Measurements from ENCODE around the gene LCA5. TPM values are rescaled to one million over a fixed set of nuclear protein-coding genes. Genes with fewer than 3 reads are reported as not detected.
A peak's percentile ranks its signal among the peaks of the same experiment; 100 is the strongest.

Gene LCA5
- total RNA-seq, 1 donor from 2014 or later, result 4.3 TPM

DNA sequence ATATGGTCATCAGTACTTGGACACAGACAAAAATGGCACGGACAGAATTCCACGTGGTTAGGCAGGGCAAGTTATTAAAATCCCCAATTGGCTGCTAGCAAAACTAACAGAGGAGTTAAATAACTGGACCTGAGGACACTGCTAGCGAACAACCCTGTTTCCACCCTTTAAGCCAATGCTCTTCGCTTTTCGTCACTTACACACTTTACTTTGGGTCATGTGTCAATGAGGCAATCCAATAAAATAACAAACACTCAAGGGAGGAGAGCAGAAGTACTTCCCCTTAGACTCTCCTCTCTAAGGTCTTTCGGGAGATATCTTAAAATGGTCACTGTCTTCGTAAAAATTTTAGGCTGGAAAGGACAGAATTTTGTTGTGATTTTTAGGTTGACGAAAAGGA, 68.6 kb downstream of the LCA5 start:
- H3K36me3 Mint-ChIP-seq (ENCODE audit: unreplicated experiment), result peaks cover 1% of the 10 kb centered on the region
- H3K27ac Mint-ChIP-seq (ENCODE audit: unreplicated experiment), result no peak overlapping the region
- TF ChIP-seq CTCF (IDR thresholded peaks at IDR 0.05), result no peak
- no peaks in the 10 kb centered on the region for H3K9me3 Mint-ChIP-seq (ENCODE audit: unreplicated experiment)
- H3K27me3 Mint-ChIP-seq (ENCODE audit: unreplicated experiment), result peaks cover 15% of the 10 kb centered on the region
- no peak overlapping the region for H3K4me3 Mint-ChIP-seq (ENCODE audit: unreplicated experiment)
- DNase-seq (ENCODE audit: extremely low spot score, unreplicated experiment), result no peak
- H3K4me1 Mint-ChIP-seq (ENCODE audit: unreplicated experiment), result peaks cover 6% of the 10 kb centered on the region

DNA sequence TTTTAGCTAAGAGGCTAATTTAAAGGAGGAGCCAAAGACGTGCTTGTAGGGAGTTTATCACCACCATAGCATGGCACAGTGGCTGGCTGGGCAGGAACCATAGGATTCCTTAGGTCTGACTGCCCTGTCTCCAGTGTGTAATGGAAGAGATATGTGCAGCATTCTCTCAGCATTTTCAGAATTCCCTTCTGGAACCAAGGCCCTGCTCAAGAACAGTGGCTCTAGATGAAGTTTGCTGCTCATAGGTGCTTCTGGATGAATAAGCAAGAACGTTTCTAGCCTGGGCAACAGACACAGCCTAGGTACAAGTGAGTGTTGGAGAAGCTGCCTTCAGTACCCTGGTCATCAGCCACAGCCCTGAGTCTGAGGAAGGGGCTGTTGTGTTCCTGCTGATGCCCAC, 69.1 kb downstream of the LCA5 start:
- H3K36me3 Mint-ChIP-seq (ENCODE audit: unreplicated experiment), result peaks cover 2% of the 10 kb centered on the region
- no peak overlapping the region for H3K27ac Mint-ChIP-seq (ENCODE audit: unreplicated experiment)
- no peak overlapping the region for H3K4me3 Mint-ChIP-seq (ENCODE audit: unreplicated experiment)
- peaks cover 8% of the 10 kb centered on the region for H3K4me1 Mint-ChIP-seq (ENCODE audit: unreplicated experiment)
- peaks cover 15% of the 10 kb centered on the region for H3K27me3 Mint-ChIP-seq (ENCODE audit: unreplicated experiment)
- no peak for TF ChIP-seq CTCF (IDR thresholded peaks at IDR 0.05)
- no peak for DNase-seq (ENCODE audit: extremely low spot score, unreplicated experiment)
- no peaks in the 10 kb centered on the region for H3K9me3 Mint-ChIP-seq (ENCODE audit: unreplicated experiment)

- DNase-seq (ENCODE audit: extremely low spot score, unreplicated experiment), result no peak
- H3K27me3 Mint-ChIP-seq (ENCODE audit: unreplicated experiment), result peaks cover 13% of the 10 kb centered on the region
- H3K4me1 Mint-ChIP-seq (ENCODE audit: unreplicated experiment), result peaks cover 8% of the 10 kb centered on the region
- H3K36me3 Mint-ChIP-seq (ENCODE audit: unreplicated experiment), result peaks cover 2% of the 10 kb centered on the region
- no peaks in the 10 kb centered on the region for H3K9me3 Mint-ChIP-seq (ENCODE audit: unreplicated experiment)
- TF ChIP-seq CTCF (IDR thresholded peaks at IDR 0.05), result no peak
- H3K27ac Mint-ChIP-seq (ENCODE audit: unreplicated experiment), result no peak overlapping the region
- no peak overlapping the region for H3K4me3 Mint-ChIP-seq (ENCODE audit: unreplicated experiment)
Observed at GRCh38 chr6:79467716-79468115, 69.5 kb downstream of the LCA5 start.

DNA sequence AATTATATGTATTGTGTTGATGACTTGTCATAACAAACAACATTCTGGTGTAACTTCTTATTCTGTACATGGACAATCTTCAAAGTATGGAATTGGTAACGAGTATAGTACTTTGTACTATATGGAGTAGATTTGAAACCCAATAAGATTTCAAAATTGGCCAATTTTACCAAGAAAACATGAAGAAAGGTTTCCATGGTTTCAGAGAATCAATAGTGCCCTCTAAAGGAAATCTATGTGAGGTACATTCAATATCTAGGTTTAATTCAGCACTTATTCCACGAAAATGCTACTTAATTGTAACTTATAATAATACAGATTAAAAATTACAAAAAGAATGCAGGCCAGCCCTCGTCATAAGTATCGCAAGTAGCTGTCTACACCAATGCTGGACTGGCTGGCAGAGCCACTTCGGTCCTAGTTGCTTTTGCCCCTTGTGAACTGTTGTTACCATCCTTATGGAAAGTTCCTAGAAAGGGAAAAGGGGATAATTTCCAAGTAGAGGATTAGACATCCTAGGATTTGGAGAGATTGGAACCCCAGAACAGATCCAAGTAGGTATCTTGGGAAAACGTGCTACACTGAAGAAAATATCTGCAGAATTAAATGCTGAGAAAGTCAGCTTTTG, 70.9 kb downstream of the LCA5 start:
- Mint-ChIP-seq H3K9me3 (ENCODE audit: unreplicated experiment) (no peaks in the 10 kb centered on the region), H3K27ac (ENCODE audit: unreplicated experiment) (no peak overlapping the region), H3K4me3 (ENCODE audit: unreplicated experiment) (no peak overlapping the region), H3K36me3 (ENCODE audit: unreplicated experiment) (peaks cover 2% of the 10 kb centered on the region), H3K27me3 (ENCODE audit: unreplicated experiment) (peaks cover 15% of the 10 kb centered on the region), H3K4me1 (ENCODE audit: unreplicated experiment) (peaks cover 8% of the 10 kb centered on the region)
- DNase-seq (ENCODE audit: extremely low spot score, unreplicated experiment), result no peak
- peak; percentile 74 for TF ChIP-seq CTCF (IDR thresholded peaks at IDR 0.05)

DNA sequence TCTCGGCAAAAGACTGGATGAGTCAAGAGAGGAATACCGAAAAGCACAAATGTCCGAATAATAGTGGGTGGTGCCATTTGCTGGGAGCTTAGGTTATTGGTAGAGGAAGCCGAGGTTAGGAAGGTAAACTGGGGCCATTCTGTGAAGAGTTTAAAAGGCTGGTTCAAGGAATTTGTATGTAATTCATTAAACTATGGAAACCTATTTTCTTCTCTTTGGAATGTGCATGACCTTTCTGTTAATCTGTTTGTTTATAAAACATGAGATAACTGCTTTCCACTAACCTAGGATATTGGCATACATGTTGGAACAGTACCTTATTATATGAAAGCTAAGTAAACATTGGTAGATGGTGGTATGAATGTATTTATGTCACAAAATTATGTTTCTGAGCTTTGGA, 71.8 kb downstream of the LCA5 start:
- peaks cover 2% of the 10 kb centered on the region for H3K36me3 Mint-ChIP-seq (ENCODE audit: unreplicated experiment)
- no peak for TF ChIP-seq CTCF (IDR thresholded peaks at IDR 0.05)

More for the DNA sequence above, 71.8 kb downstream of the LCA5 start:
- no peaks in the 10 kb centered on the region for H3K9me3 Mint-ChIP-seq (ENCODE audit: unreplicated experiment)
- H3K27me3 Mint-ChIP-seq (ENCODE audit: unreplicated experiment), result peaks cover 23% of the 10 kb centered on the region
- no peak overlapping the region for H3K27ac Mint-ChIP-seq (ENCODE audit: unreplicated experiment)
- peaks cover 8% of the 10 kb centered on the region for H3K4me1 Mint-ChIP-seq (ENCODE audit: unreplicated experiment)
- DNase-seq (ENCODE audit: extremely low spot score, unreplicated experiment), result no peak
- H3K4me3 Mint-ChIP-seq (ENCODE audit: unreplicated experiment), result no peak overlapping the region
